Neural cell (in vitro differentiated cells): ENCODE results near the gene SCN4B.

Source experiments
- CTCF ChIP-seq: fragments of 450-650 bp; IDR thresholded peaks from 2 replicates; pipeline ENCODE4 v1.5.1; 2014; ENCODE audit warnings: antibody characterized with exemption, mild to moderate bottlenecking, moderate library complexity; ENCODE audit not compliant: poor library complexity, severe bottlenecking
- TAF1 ChIP-seq: IDR thresholded peaks from 2 replicates; pipeline ENCODE4 v1.6.1; 2012; ENCODE audit warnings: low read depth

GRCh38 chr11:118154641-118155040, 2.0 kb upstream of the SCN4B start:
- TF ChIP-seq CTCF = no peak
- TF ChIP-seq TAF1 = no peak
